ENCODE measurements around the gene SLAMF1.

Gene SLAMF1

GRCh38 chr1:160637821-160638539, 8.9 kb downstream of the SLAMF1 start:
- TF ChIP-seq CTCF (conservative IDR thresholded peaks at IDR 0.05; ENCODE audit: low read depth), result no peak
- ChIA-PET POLR2A (ENCODE audit: low non-redundant PET) (no interaction called here), CTCF (no interaction called here)
- no peak overlapping the region for H3K27ac ChIP-seq
- no peak for DNase-seq (ENCODE audit: low spot score)

GRCh38 chr1:160637065-160637464, 9.8 kb downstream of the SLAMF1 start:
- no peak for DNase-seq (ENCODE audit: low spot score)
- no peak overlapping the region for H3K27ac ChIP-seq
- TF ChIP-seq CTCF (conservative IDR thresholded peaks at IDR 0.05; ENCODE audit: low read depth), result no peak
- CTCF ChIA-PET, result no interaction called here
- POLR2A ChIA-PET (ENCODE audit: low non-redundant PET), result no interaction called here

- no peak for DNase-seq (ENCODE audit: low spot score)
- TF ChIP-seq CTCF (conservative IDR thresholded peaks at IDR 0.05; ENCODE audit: low read depth), result no peak
- ChIA-PET CTCF (no interaction called here), POLR2A (ENCODE audit: low non-redundant PET) (no interaction called here)
- no peak overlapping the region for H3K27ac ChIP-seq
Observed at GRCh38 chr1:160636547-160636946, 10.3 kb downstream of the SLAMF1 start.

- ChIA-PET CTCF (no interaction called here), POLR2A (ENCODE audit: low non-redundant PET) (no interaction called here)
- TF ChIP-seq CTCF (conservative IDR thresholded peaks at IDR 0.05; ENCODE audit: low read depth), result no peak
- no peak overlapping the region for H3K27ac ChIP-seq
- no peak for DNase-seq (ENCODE audit: low spot score)
Observed at GRCh38 chr1:160636076-160636475, 10.8 kb downstream of the SLAMF1 start.

GRCh38 chr1:160634543-160635491, 12.0 kb downstream of the SLAMF1 start:
- ChIA-PET CTCF (no interaction called here), POLR2A (ENCODE audit: low non-redundant PET) (no interaction called here)
- TF ChIP-seq CTCF (conservative IDR thresholded peaks at IDR 0.05; ENCODE audit: low read depth), result no peak
- no peak overlapping the region for H3K27ac ChIP-seq
- DNase-seq (ENCODE audit: low spot score), result no peak

- no peak for TF ChIP-seq CTCF (conservative IDR thresholded peaks at IDR 0.05; ENCODE audit: low read depth)
- POLR2A ChIA-PET (ENCODE audit: low non-redundant PET), result no interaction called here
- no peak overlapping the region for H3K27ac ChIP-seq
- DNase-seq (ENCODE audit: low spot score), result no peak
- CTCF ChIA-PET, result no interaction called here
Observed at GRCh38 chr1:160633330-160633903, 13.4 kb downstream of the SLAMF1 start.

All from RWPE1 (cell line).